ENCODE data around the gene CFAP119.

DNA sequence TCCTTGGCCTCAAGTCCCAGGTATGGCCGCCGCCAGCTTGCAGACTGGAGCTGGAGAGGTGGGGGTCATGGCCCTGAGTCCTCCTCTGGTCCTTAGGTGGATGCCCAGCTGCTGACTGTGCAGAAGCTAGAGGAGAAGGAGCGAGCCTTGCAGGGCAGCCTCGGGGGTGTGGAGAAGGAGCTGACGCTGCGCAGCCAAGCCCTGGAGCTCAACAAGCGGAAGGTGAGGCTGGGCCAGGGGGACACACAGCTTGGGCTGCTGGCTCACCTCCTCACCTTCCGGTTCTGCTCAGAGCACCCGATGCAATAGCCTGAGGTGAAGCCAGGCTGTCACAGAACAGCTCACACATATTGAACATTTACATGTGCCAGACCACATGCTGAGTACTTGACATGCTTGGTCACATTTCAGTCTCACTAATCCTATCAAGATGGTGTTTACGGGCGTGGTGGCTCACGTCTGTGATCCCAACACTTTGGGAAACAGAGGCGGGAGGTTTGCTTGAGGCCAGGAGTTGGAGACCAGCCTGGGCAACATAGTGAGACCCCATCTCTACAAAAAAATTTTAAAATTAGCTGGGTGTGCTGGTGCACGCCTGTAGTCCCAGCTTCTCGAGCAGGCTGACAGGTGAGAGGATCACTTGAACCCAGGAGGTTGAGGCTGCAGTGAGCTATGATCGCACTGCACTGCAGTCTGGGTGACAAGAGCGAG lies 7.7 kb upstream of the CFAP119 start:
- TF ChIP-seq MXI1 (IDR thresholded peaks at IDR 0.05; ENCODE audit: low read depth, low read length), result no peak
- no peak for TF ChIP-seq POLR2A (IDR thresholded peaks at IDR 0.05; ENCODE audit: low read depth, low read length)
- TF ChIP-seq SMC3 (IDR thresholded peaks at IDR 0.05; ENCODE audit: borderline replicate concordance, low read length), result no peak
- TF ChIP-seq, protein P1, sequence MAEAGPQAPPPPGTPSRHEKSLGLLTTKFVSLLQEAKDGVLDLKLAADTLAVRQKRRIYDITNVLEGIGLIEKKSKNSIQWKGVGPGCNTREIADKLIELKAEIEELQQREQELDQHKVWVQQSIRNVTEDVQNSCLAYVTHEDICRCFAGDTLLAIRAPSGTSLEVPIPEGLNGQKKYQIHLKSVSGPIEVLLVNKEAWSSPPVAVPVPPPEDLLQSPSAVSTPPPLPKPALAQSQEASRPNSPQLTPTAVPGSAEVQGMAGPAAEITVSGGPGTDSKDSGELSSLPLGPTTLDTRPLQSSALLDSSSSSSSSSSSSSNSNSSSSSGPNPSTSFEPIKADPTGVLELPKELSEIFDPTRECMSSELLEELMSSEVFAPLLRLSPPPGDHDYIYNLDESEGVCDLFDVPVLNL (IDR thresholded peaks at IDR 0.05; ENCODE audit: low read depth, low read length), result no peak
- TF ChIP-seq, protein P2, sequence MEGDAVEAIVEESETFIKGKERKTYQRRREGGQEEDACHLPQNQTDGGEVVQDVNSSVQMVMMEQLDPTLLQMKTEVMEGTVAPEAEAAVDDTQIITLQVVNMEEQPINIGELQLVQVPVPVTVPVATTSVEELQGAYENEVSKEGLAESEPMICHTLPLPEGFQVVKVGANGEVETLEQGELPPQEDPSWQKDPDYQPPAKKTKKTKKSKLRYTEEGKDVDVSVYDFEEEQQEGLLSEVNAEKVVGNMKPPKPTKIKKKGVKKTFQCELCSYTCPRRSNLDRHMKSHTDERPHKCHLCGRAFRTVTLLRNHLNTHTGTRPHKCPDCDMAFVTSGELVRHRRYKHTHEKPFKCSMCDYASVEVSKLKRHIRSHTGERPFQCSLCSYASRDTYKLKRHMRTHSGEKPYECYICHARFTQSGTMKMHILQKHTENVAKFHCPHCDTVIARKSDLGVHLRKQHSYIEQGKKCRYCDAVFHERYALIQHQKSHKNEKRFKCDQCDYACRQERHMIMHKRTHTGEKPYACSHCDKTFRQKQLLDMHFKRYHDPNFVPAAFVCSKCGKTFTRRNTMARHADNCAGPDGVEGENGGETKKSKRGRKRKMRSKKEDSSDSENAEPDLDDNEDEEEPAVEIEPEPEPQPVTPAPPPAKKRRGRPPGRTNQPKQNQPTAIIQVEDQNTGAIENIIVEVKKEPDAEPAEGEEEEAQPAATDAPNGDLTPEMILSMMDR (IDR thresholded peaks at IDR 0.05 in 2 of 3, conservative IDR thresholded peaks at IDR 0.05 in 1 of 3; ENCODE audit: control insufficient read depth in 2 of 3, extremely low read depth in 1 of 3, insufficient read depth in 1 of 3, low read depth in 3 of 3, low read length in 3 of 3), result no peak
- TF ChIP-seq JUND (IDR thresholded peaks at IDR 0.05; ENCODE audit: low read depth, low read length), result no peak
- no peak for TF ChIP-seq GABPA (IDR thresholded peaks at IDR 0.05; ENCODE audit: low read depth)

All from GM12878 (cell line).